Kidney (tissue), 14 donors: ENCODE measurements around the gene USP35. TPM values are rescaled to one million over a fixed set of nuclear protein-coding genes. Genes with fewer than 3 reads are reported as not detected.

Source experiments
- DNase-seq, 5 donors: peaks; one replicate each; pipeline ENCODE4 v3.0.0-alpha.2; 2013 to 2020
- FAIRE-seq: peaks from 2 replicates; lab custom pipeline; 2012; peaks lifted over from hg19 to GRCh38; lab: Jason Lieb, UNC
- H3K27ac ChIP-seq, 2 donors: one replicate each; pipeline ENCODE4 v1.7.0; 2013; ENCODE audit warnings: low read depth in 2 of 2, low read length in 2 of 2, inconsistent platforms in 1 of 2
- H3K27me3 ChIP-seq: one replicate; pipeline ENCODE4 v1.7.1; 2013; ENCODE audit warnings: low read length, inconsistent platforms; ENCODE audit not compliant: control insufficient read depth, insufficient read depth
- H3K36me3 ChIP-seq, 3 donors: one replicate each; pipeline versions ENCODE4 v1.7.0 to v1.7.1; 2013; ENCODE audit warnings: low read length in 3 of 3, control low read depth in 1 of 3, inconsistent platforms in 1 of 3; ENCODE audit not compliant: insufficient read depth in 3 of 3, control insufficient read depth in 2 of 3
- H3K4me1 ChIP-seq, 3 donors: one replicate each; pipeline versions ENCODE4 v1.7.0 to v1.7.1; 2013; ENCODE audit warnings: low read length in 3 of 3, inconsistent platforms in 1 of 3, low read depth in 1 of 3; ENCODE audit not compliant: control insufficient read depth in 2 of 3, insufficient read depth in 2 of 3
- H3K4me3 ChIP-seq, 3 donors: one replicate each; pipeline versions ENCODE4 v1.7.0 to v1.8.1; 2013; ENCODE audit warnings: low read length in 3 of 3, control low read depth in 1 of 3, inconsistent platforms in 1 of 3
- H3K9ac ChIP-seq, 3 donors: one replicate each; pipeline versions ENCODE4 v1.7.0 to v1.7.1; 2013; ENCODE audit warnings: low read length in 3 of 3, control low read depth in 1 of 3, inconsistent platforms in 1 of 3
- H3K9me3 ChIP-seq, 3 donors: one replicate each; pipeline versions ENCODE4 v1.7.0 to v1.7.1; 2013; ENCODE audit warnings: low read length in 3 of 3, control low read depth in 1 of 3, inconsistent platforms in 1 of 3; ENCODE audit not compliant: control insufficient read depth in 2 of 3, insufficient read depth in 1 of 3
- CTCF ChIP-seq: IDR thresholded peaks from 3 replicates; pipeline ENCODE4 v1.5.1; 2012; ENCODE audit warnings: mild to moderate bottlenecking, moderate library complexity, borderline replicate concordance; ENCODE audit not compliant: insufficient read depth; ENCODE audit errors: extremely low read depth
- intact Hi-C: fragments of 100-400 bp; cut with DNase I; formaldehyde crosslinking; loops from one replicate; pipeline ENCODE4 v1.11.1; 2022
- polyA plus RNA-seq: library from polyadenylated mRNA; stranded (reverse); fragments of 350-450 nt; fragmentation: Illumina TruSeq; extraction: RNeasy Lipid Tissue Mini Kit (QIAGEN cat#74804); gene quantifications from one replicate; pipeline ENCODE4 v1.2.3, GENCODE V29; 2014; ENCODE audit warnings: low read depth, low replicate concordance; ENCODE audit not compliant: insufficient read depth
- total RNA-seq: library from RNA; stranded (reverse); fragmentation: NEBNext Ultra II Directional; extraction: Animal tissue kit (Norgen Biotek cat#: 25700); gene quantifications from one replicate; pipeline ENCODE4 v1.2.1, GENCODE V29; 2021
- donor health status: control.
- donor health status: control.
- donor health status: control.
- donor health status: control.
- donor health status: control.
- donor health status: DM: yes; HTN: yes; CAD: no.
- donor health status: Normal renal cell carcinoma (clear cell type).

The USP35 gene
- total and polyA plus RNA-seq, 2 donors from 2014 or later: 4.0 to 7.7 TPM

GRCh38 chr11:78259777-78260487 lies 71.2 kb downstream of the USP35 start:
- intact Hi-C loops: no loop called here
- Histone ChIP-seq H3K9me3 (no peaks in the 10 kb centered on the region), H3K4me1 (peaks cover 0 to 2% (median 0%) of the 10 kb centered on the region in 3 donors), H3K36me3 (no peaks in the 10 kb centered on the region), H3K27ac (no peak overlapping the region), H3K27me3 (no peaks in the 10 kb centered on the region), H3K4me3 (no peak overlapping the region), H3K9ac (no peak overlapping the region)
- FAIRE-seq: no peak
- TF ChIP-seq CTCF: no peak
- DNase-seq: peak in 2 of 5 donors; percentile 41 to 49

GRCh38 chr11:78261367-78261766 lies 72.6 kb downstream of the USP35 start:
- FAIRE-seq (no peak), DNase-seq (no peak)
- TF ChIP-seq CTCF: no peak
- no peaks in the 10 kb centered on the region for H3K27me3 ChIP-seq
- peaks cover 0 to 2% (median under 1%) of the 10 kb centered on the region in 3 donors for H3K4me1 ChIP-seq
- no peak overlapping the region for H3K9ac ChIP-seq
- no peak overlapping the region for H3K27ac ChIP-seq
- intact Hi-C loops: no loop called here
- no peak overlapping the region for H3K4me3 ChIP-seq
- no peaks in the 10 kb centered on the region for H3K36me3 ChIP-seq
- no peaks in the 10 kb centered on the region for H3K9me3 ChIP-seq

- H3K4me1 ChIP-seq: peaks cover 0 to 6% (median 4%) of the 10 kb centered on the region in 3 donors
- no peaks in the 10 kb centered on the region for H3K9me3 ChIP-seq
- DNase-seq: no peak
- intact Hi-C loops: no loop called here
- no peak overlapping the region for H3K9ac ChIP-seq
- no peak overlapping the region for H3K27ac ChIP-seq
- FAIRE-seq: no peak
- no peak overlapping the region for H3K4me3 ChIP-seq
- no peaks in the 10 kb centered on the region for H3K27me3 ChIP-seq
- TF ChIP-seq CTCF: no peak
- H3K36me3 ChIP-seq: no peaks in the 10 kb centered on the region
These were observed 73.1 kb downstream of the USP35 start for GRCh38 chr11:78261828-78262227.

- no peaks in the 10 kb centered on the region for H3K36me3 ChIP-seq
- no peak overlapping the region for H3K9ac ChIP-seq
- H3K9me3 ChIP-seq: no peaks in the 10 kb centered on the region
- H3K4me3 ChIP-seq: no peak overlapping the region
- DNase-seq: no peak
- no peak overlapping the region for H3K27ac ChIP-seq
- FAIRE-seq: no peak
- H3K27me3 ChIP-seq: no peaks in the 10 kb centered on the region
- H3K4me1 ChIP-seq: peaks cover 0 to 6% (median 5%) of the 10 kb centered on the region in 3 donors
- intact Hi-C loops: no loop called here
- no peak for TF ChIP-seq CTCF
These were observed 73.5 kb downstream of the USP35 start for GRCh38 chr11:78262238-78262637.
